ENCODE measurements around the gene ELP4.

DNA sequence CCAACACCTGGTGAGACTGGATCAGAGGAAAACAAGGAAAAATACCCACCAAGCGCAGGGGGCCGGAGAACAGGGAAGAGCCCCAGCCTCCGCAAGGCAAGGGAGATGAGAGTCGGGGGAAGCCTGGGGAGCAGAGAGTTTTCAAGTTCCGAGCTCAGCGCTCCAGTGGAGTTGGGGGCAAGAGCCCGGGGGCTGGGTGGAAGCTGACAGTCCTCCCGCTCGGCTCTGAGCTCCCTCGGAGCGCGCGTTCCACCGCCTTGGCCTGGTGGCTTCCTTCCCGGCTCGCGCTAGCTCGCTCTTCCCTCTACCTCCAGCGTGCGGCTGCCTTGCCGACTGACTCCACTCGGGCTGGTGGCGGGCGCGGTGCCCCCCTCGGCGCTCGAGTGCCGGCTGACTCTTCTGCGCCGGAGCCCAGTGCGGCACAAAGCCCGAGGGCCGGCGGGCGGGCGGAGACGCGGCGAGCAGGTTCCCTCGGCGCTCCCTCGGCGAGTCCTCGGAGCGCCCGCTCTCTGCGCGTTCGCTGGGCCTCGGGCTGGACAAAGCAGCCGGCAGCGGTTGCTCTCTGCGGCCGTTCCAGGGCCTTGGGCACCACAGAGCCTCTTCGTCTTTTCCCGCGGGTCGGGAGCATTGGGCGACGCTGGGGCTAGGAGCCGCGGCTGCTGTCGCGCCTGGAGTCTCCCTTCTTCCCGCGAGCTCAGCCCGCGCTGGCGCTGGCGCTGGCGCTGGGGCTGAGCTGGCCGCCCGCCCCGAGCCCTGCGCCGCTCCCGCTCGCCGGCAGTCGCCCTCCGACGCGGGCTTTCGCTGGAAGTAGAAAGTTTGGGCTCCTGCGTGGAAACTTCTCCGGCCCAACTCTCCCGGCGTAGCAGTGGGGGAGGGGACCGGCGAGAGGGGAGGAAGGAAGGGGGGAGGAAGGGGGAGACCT, 300.6 kb downstream of the ELP4 start:
- TF ChIP-seq, protein P1, sequence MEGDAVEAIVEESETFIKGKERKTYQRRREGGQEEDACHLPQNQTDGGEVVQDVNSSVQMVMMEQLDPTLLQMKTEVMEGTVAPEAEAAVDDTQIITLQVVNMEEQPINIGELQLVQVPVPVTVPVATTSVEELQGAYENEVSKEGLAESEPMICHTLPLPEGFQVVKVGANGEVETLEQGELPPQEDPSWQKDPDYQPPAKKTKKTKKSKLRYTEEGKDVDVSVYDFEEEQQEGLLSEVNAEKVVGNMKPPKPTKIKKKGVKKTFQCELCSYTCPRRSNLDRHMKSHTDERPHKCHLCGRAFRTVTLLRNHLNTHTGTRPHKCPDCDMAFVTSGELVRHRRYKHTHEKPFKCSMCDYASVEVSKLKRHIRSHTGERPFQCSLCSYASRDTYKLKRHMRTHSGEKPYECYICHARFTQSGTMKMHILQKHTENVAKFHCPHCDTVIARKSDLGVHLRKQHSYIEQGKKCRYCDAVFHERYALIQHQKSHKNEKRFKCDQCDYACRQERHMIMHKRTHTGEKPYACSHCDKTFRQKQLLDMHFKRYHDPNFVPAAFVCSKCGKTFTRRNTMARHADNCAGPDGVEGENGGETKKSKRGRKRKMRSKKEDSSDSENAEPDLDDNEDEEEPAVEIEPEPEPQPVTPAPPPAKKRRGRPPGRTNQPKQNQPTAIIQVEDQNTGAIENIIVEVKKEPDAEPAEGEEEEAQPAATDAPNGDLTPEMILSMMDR (IDR thresholded peaks at IDR 0.05) = no peak
- no peak for TF ChIP-seq POLR2A (IDR thresholded peaks at IDR 0.05)
